NB4 (cell line): ENCODE measurements around the gene EMD.

Experiments
- DNase-seq: peaks from one replicate; pipeline ENCODE4 v3.0.0; 2010; ENCODE audit warnings: low read depth
- H3K4me3 ChIP-seq: one replicate; pipeline ENCODE4 v1.5.1; 2011; ENCODE audit warnings: mild to moderate bottlenecking, low read depth, low read length, moderate library complexity
- MYC ChIP-seq: IDR thresholded peaks from 2 replicates; pipeline ENCODE4 v1.6.1; 2011; ENCODE audit warnings: low read depth, low read length
- POLR2A ChIP-seq: IDR thresholded peaks from 2 replicates; pipeline ENCODE4 v1.6.1; 2011; ENCODE audit warnings: mild to moderate bottlenecking; ENCODE audit not compliant: insufficient read length; ENCODE audit errors: extremely low read depth
- TF ChIP-seq, protein P1 (sequence below): IDR thresholded peaks from 2 replicates; pipeline ENCODE4 v1.6.1; 2011; ENCODE audit warnings: low read depth, low read length
- TF ChIP-seq, protein P2 (sequence below): IDR thresholded peaks from one replicate; pipeline ENCODE4 v1.5.1; 2012; ENCODE audit warnings: low read depth, low read length

EMD gene

DNA sequence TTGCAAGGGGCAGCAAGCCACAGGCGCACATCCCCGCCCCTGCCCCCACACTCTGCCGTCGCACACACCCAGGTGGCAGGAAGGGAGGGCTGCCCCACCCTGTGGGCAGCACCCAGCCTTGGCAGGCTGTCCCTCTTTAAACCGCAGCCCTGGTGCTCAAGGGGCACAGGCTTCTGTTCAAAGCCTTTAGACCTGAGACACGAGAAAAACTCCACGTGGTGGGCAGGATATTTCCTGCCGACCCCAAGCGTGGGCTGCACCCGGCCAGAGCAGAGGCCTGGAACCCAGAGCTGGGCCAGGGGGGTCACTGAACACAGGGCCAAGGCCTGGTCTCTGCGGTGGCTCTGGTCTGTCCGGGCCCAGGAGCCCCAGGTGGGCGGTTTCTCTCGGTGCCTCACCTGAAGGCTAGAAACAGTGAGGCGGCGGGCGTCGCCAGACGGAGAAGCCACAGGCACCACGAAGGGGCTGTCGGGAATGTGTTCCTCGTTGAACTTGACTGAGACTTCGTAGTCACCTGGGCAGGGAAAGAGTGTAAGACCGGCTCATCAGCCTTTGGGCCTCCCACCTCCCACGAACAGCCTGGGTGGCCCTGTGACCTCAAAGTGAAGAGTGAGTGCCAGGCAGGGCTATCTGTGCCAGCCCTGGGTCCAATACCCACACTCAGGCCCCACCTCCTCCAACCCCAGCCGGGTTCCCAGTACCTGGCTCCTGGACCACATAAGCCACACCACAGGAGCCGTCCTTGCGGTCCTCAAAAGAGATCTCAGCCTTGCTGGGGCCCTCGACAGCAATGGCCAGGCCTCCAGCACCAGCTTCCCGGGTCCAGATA, 27.7 kb upstream of the EMD start:
- TF ChIP-seq, protein P1, sequence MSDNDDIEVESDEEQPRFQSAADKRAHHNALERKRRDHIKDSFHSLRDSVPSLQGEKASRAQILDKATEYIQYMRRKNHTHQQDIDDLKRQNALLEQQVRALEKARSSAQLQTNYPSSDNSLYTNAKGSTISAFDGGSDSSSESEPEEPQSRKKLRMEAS: no peak
- TF ChIP-seq MYC (no peak), POLR2A (no peak)
- TF ChIP-seq, protein P2, sequence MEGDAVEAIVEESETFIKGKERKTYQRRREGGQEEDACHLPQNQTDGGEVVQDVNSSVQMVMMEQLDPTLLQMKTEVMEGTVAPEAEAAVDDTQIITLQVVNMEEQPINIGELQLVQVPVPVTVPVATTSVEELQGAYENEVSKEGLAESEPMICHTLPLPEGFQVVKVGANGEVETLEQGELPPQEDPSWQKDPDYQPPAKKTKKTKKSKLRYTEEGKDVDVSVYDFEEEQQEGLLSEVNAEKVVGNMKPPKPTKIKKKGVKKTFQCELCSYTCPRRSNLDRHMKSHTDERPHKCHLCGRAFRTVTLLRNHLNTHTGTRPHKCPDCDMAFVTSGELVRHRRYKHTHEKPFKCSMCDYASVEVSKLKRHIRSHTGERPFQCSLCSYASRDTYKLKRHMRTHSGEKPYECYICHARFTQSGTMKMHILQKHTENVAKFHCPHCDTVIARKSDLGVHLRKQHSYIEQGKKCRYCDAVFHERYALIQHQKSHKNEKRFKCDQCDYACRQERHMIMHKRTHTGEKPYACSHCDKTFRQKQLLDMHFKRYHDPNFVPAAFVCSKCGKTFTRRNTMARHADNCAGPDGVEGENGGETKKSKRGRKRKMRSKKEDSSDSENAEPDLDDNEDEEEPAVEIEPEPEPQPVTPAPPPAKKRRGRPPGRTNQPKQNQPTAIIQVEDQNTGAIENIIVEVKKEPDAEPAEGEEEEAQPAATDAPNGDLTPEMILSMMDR: no peak
- DNase-seq: no peak
- H3K4me3 ChIP-seq: no peak overlapping the region

DNA sequence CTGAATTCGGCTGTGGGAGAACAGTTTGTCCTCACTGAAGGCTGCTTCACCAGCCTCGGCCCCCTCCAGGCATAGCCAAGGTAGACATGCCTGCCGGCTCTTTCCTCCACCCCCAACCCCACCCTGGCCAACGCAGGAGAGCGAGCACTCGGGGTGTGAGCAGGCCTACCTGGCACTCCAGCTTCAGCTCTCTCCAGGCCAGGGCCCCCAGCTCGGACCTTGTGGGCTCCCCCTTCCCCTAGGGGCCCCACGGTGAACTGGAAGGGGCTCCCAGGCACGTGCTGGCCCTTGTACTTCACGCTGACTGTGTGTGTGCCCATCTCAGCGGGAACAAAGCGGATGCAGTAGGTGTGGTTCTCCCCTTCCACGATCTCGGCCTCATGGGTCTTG, 27.1 kb upstream of the EMD start:
- DNase-seq: no peak
- TF ChIP-seq, protein P2: no peak
- no peak for TF ChIP-seq MYC
- TF ChIP-seq, protein P1: no peak
- no peak for TF ChIP-seq POLR2A
- no peak overlapping the region for H3K4me3 ChIP-seq

DNA sequence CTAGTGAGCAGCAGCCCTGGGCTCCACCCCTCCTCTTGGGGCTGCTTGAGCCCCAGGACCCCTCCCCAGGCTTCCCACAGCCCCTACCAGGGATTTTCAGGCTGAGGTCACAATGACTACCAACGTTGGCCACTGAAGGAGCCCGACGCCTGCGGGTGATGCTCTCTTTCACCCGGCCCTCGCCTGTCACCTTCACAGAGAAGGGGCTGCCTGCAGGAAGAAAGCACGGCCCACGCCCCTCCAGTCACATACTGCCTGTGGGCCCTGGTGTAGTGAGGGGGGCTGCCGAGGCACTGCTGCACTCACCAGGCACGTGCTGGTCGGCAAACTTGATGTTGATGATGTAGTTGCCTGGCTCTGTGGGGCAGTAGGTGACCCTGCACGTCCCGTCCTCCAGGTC, 26.6 kb upstream of the EMD start:
- TF ChIP-seq MYC (no peak), POLR2A (no peak)
- TF ChIP-seq, protein P1: no peak
- TF ChIP-seq, protein P2: no peak
- no peak for DNase-seq
- H3K4me3 ChIP-seq: no peak overlapping the region

DNA sequence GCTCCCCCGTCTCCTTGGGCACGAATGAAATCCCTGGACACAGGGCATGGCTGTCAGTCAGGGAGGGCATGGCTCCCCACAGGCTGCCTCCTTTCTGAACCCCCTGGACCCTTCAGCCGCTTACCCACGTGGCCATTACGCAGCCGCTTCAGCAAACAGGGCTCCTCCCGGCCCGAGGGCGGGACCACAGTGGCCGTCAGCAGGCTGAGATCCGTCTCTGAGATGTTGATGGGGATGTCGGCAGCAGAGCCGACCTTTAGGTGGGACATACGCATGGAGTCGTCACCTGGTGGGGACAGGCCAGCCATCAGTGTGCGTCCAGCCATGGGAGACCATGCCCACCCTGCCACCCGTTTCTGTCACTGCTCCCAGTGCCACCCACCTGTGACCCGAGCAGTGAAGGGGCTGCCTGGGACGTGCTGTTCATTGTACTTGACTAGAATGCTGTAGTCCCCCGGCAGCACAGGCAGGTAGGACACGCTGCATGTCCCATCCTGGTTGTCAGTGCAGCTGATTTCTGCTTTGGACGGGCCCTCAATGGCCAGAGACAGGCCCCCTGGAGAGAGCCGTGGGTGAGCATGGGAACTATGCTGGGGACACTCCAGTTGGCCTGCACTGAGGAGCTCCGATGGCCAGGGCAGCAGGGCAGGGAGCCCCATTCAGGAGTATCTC, 25.8 kb upstream of the EMD start:
- H3K4me3 ChIP-seq: no peak overlapping the region
- DNase-seq: no peak
- no peak for TF ChIP-seq MYC
- TF ChIP-seq, protein P2: no peak
- no peak for TF ChIP-seq POLR2A
- TF ChIP-seq, protein P1: no peak

DNA sequence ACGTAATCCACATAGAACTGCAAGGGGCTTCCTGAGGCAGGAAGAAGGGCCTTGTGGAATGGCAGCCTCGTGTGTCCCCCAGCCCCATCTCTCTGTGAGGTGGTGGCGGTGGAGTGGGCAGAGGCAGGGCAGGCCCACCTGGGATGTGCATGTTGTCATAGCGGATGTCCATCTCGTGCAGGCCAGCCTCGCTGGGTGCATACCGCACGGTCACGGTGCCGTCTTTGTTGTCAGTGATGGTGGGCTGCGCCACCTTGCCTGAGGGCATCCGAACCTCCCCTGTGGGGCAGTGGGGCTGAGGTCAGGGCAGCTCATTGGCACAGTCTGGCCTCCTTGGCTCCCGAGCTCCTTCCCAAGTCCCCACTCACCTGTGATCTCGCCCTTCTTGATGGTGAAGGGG, 25.1 kb upstream of the EMD start:
- TF ChIP-seq POLR2A (no peak), MYC (no peak)
- TF ChIP-seq, protein P1: no peak
- TF ChIP-seq, protein P2: no peak
- DNase-seq: no peak
- no peak overlapping the region for H3K4me3 ChIP-seq
